HepG2 (cell line): Measurements from ENCODE around the gene MRPL50. TPM values are rescaled to one million over a fixed set of nuclear protein-coding genes. Genes with fewer than 3 reads are reported as not detected.

Source experiments
- ATAC-seq: fragments of 200-7000 bp; cut with Tn5 transposase; 3 replicates; pipeline ENCODE4 v1.9.1; 2020; ENCODE audit warnings: mild to moderate bottlenecking, moderate library complexity
- BruUV-seq: library from RNA; stranded (reverse); fragments of 400-500 nt; replicated peaks from 2 replicates; lab custom pipeline; 2021; lab: Mats Ljungman, UMichigan
- CTCF ChIA-PET: fragments of 300-600 bp; formaldehyde crosslinking; extraction: SDS; loops from one replicate; lab custom pipeline; 2021; ENCODE audit warnings: low total read pairs, inconsistent platforms, low intra/inter-chr PET ratio; lab: Yijun Ruan, JAX
- POLR2A ChIA-PET: fragments of 350-600 bp; sonication (Branson Sonifier 250); formaldehyde crosslinking; loops from one replicate; lab custom pipeline; 2020; ENCODE audit warnings: antibody characterized with exemption, inconsistent platforms; lab: Yijun Ruan, JAX
- DNase-seq: peaks from one replicate; pipeline ENCODE4 v3.0.0-alpha.2; 2015; ENCODE audit warnings: low spot score
- FAIRE-seq: peaks from 3 replicates; lab custom pipeline; 2011; peaks lifted over from hg19 to GRCh38; lab: Jason Lieb, UNC
- H2AFZ ChIP-seq: one replicate; pipeline ENCODE4 v1.6.1; 2011; ENCODE audit warnings: low read length, inconsistent platforms
- H3K27ac ChIP-seq: fragments of 300-600 bp; 3 replicates; pipeline ENCODE4 v1.8.0; 2011; ENCODE audit warnings: mixed run types, mild to moderate bottlenecking, mixed read lengths, low read length, inconsistent platforms; ENCODE audit not compliant: insufficient read depth; ENCODE audit errors: extremely low read length
- H3K27me3 ChIP-seq, 2 experiments: fragments of 200-600 bp in 1 of 2; 2 replicates in 1 of 2; 3 replicates in 1 of 2; pipeline versions ENCODE4 v1.6.0 to v1.8.0; 2011; ENCODE audit warnings: low read length in 2 of 2, mild to moderate bottlenecking in 2 of 2, moderate library complexity in 2 of 2, inconsistent platforms in 1 of 2; ENCODE audit not compliant: insufficient read depth in 2 of 2, control insufficient read depth in 1 of 2
- H3K36me3 ChIP-seq, 2 experiments: fragments of 200-600 bp in 1 of 2; replicated peaks in 1 of 2; 2 replicates in 1 of 2; 3 replicates in 1 of 2; pipeline versions ENCODE4 v1.5.1 to v1.8.0; 2011; ENCODE audit warnings: low read length in 2 of 2, inconsistent platforms in 1 of 2; ENCODE audit not compliant: insufficient read depth in 2 of 2, control insufficient read depth in 1 of 2
- H3K4me1 ChIP-seq: 2 replicates; pipeline ENCODE4 v1.5.1; 2012; ENCODE audit warnings: low read length, inconsistent platforms; ENCODE audit not compliant: insufficient read depth
- H3K4me2 ChIP-seq: 2 replicates; pipeline ENCODE4 v1.6.0; 2011; ENCODE audit warnings: low read depth, low read length, inconsistent platforms
- H3K4me3 ChIP-seq, 3 experiments: fragments of 200-600 bp in 1 of 3; sonication (generic), shearing (Covaris generic) in 1 of 3; replicated peaks in 1 of 3; 2 replicates each; pipeline ENCODE4 v1.5.1; 2011 to 2016; ENCODE audit warnings: low read length in 3 of 3, inconsistent platforms in 2 of 3, low read depth in 2 of 3, mild to moderate bottlenecking in 2 of 3, control low read depth in 1 of 3, mixed read lengths in 1 of 3; ENCODE audit not compliant: insufficient read depth in 1 of 3
- H3K79me2 ChIP-seq: one replicate; pipeline ENCODE4 v1.6.1; 2011; ENCODE audit warnings: low read length, inconsistent platforms; ENCODE audit not compliant: insufficient read depth
- H3K9ac ChIP-seq: 2 replicates; pipeline ENCODE4 v1.6.0; 2011; ENCODE audit warnings: mild to moderate bottlenecking, low read depth, low read length, inconsistent platforms; ENCODE audit not compliant: insufficient read depth
- H3K9me3 ChIP-seq: 2 replicates; pipeline ENCODE4 v1.5.1; 2012; ENCODE audit warnings: mild to moderate bottlenecking, low read length
- H4K20me1 ChIP-seq: 2 replicates; pipeline ENCODE4 v1.6.0; 2011; ENCODE audit warnings: inconsistent platforms, mild to moderate bottlenecking, low read length, moderate library complexity; ENCODE audit not compliant: insufficient read depth
- GFI1 ChIP-seq: sonication (generic); formaldehyde crosslinking; IDR thresholded peaks from 2 replicates; pipeline ENCODE4 v1.5.0; 2020; ENCODE audit warnings: missing genetic modification reagents, mild to moderate bottlenecking, borderline replicate concordance
- GTF3A ChIP-seq: sonication (generic); formaldehyde crosslinking; conservative IDR thresholded peaks from 2 replicates; pipeline ENCODE4 v1.4.0; 2020; ENCODE audit warnings: mild to moderate bottlenecking, missing genetic modification reagents
- POLR2AphosphoS5 ChIP-seq: IDR thresholded peaks from 2 replicates; pipeline ENCODE4 v1.6.1; 2012; ENCODE audit warnings: low read depth, low read length
- RBFOX2 ChIP-seq: fragments of 200-400 bp; formaldehyde crosslinking; IDR thresholded peaks from 2 replicates; pipeline ENCODE4 v1.6.1; 2017; ENCODE audit warnings: low read depth, mild to moderate bottlenecking, low read length
- ZNF343 ChIP-seq: sonication (generic); formaldehyde crosslinking; IDR thresholded peaks from 2 replicates; pipeline ENCODE4 v1.4.0; 2020; ENCODE audit warnings: mild to moderate bottlenecking, missing genetic modification reagents
- ZNF382 ChIP-seq: sonication (generic); formaldehyde crosslinking; IDR thresholded peaks from 2 replicates; pipeline ENCODE4 v1.5.0; 2020; ENCODE audit warnings: missing genetic modification reagents, mild to moderate bottlenecking, borderline replicate concordance
- ZNF383 ChIP-seq: sonication (generic); formaldehyde crosslinking; IDR thresholded peaks from 2 replicates; pipeline ENCODE4 v1.4.0; 2020; ENCODE audit warnings: missing genetic modification reagents, mild to moderate bottlenecking, borderline replicate concordance
- WGBS: methylation state at CpG from one replicate; pipeline ENCODE4 v1.1.6; 2017; ENCODE audit warnings: low lambda C conversion rate; 5-methylcytosine and 5-hydroxymethylcytosine counted together
- in situ Hi-C: cut with HindIII; loops from 2 replicates; pipeline ENCODE4 v1.10.0; 2017; ENCODE audit warnings: low pct_unique_long_range_greater_than_20kb; ENCODE audit not compliant: extremely low pct_ligation_motif_present
- intact Hi-C: fragments of 100-400 bp; cut with micrococcal nuclease; formaldehyde crosslinking; loops from one replicate; pipeline ENCODE4 v1.10.0; 2022; ENCODE audit not compliant: unreplicated experiment
- polyA plus RNA-seq, 8 experiments: library from polyadenylated mRNA; depleted of rRNA in 3 of 8; stranded (reverse) in 7 of 8; unstranded in 1 of 8; fragments of >200 nt; fragmentation: Illumina TruSeq in 4 of 8; extraction: Trizol in 4 of 8; gene quantifications; 2 replicates each; pipeline versions ENCODE4 v1.2.1 to v1.2.3, GENCODE V29; 2011 to 2016; ENCODE audit warnings: low read depth in 4 of 8, missing spikeins in 1 of 8, mixed read lengths in 1 of 8; ENCODE audit not compliant: insufficient read depth in 1 of 8
- total RNA-seq, 5 experiments: library from RNA; depleted of rRNA; stranded (reverse); fragments of >200 nt; fragmentation: Illumina TruSeq; extraction: Trizol; gene quantifications; 2 replicates each; pipeline ENCODE4 v1.2.3, GENCODE V29; 2016; ENCODE audit warnings: low read depth in 1 of 5
- TF ChIP-seq, protein P1 (sequence below): sonication (generic); formaldehyde crosslinking; IDR thresholded peaks from 2 replicates; pipeline ENCODE4 v1.4.0; 2020; ENCODE audit warnings: missing genetic modification reagents
- TF ChIP-seq, protein P2 (sequence below): sonication (generic); formaldehyde crosslinking; conservative IDR thresholded peaks from 2 replicates; pipeline ENCODE4 v1.4.0; 2020; ENCODE audit warnings: mild to moderate bottlenecking, missing genetic modification reagents, moderate library complexity

The MRPL50 gene
- total and polyA plus RNA-seq, 2 of the 13 experiments (the other 11 are each of a cell fraction or from before 2014, with no cell fraction given): 37.1 to 70.0 TPM

DNA sequence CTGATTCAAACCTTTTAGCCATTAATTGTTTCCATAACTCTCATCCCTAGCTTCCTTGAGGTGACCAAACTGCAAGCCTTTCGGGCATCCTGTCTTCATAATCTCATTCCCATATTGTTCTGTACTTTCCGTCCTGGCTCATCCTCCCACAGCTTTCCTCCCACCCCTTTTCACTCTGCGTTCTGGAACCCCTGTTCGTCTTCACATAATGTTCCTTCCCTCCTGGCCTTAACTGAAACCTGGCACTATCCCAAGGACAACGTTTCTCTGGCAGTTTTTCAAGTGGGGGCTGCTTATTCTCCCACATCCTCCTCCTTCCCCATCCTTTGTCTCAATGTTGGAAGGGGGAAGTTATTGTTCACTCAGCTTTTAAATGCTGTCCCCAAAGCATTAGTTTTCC is 1.7 kb upstream of the MRPL50 start:
- Histone ChIP-seq H3K4me3 (peak overlapping the region; percentile 82 to 90 (median 86)), H3K9ac (peak overlapping the region; percentile 81), H3K36me3 (peaks cover 11 to 63% of the 10 kb centered on the region in 2 experiments), H3K9me3 (no peaks in the 10 kb centered on the region), H3K27me3 (no peaks in the 10 kb centered on the region; a peak in 1 of 5 replicates), H3K79me2 (peaks cover 81% of the 10 kb centered on the region), H4K20me1 (0 out of 2 replicates have a peak, but pooled peaks cover 7% of the 10 kb centered on the region), H2AFZ (no peak overlapping the region), H3K4me2 (peak overlapping the region; percentile 94), H3K27ac (peak overlapping the region; percentile 55), H3K4me1 (peaks cover 67% of the 10 kb centered on the region)
- DNase-seq: no peak
- ATAC-seq: no peak
- ChIA-PET CTCF (no interaction called here), POLR2A (interaction anchor here (0.7 to 2.6 kb wide), 4 partner anchors 9 to 76 kb away, joined by 3 to 54 read pairs (median 18); no protein-coding TSS in a partner anchor)
- TSS peak; percentile 38 for BruUV-seq
- in situ Hi-C loops: no loop called here
- peak; percentile 37; the same call in 1 of the 2 replicates for TF ChIP-seq RBFOX2
- 0 out of 2 replicates have a peak, but pooled peaks have one; percentile 2 for TF ChIP-seq POLR2AphosphoS5
- TF ChIP-seq, protein P1, sequence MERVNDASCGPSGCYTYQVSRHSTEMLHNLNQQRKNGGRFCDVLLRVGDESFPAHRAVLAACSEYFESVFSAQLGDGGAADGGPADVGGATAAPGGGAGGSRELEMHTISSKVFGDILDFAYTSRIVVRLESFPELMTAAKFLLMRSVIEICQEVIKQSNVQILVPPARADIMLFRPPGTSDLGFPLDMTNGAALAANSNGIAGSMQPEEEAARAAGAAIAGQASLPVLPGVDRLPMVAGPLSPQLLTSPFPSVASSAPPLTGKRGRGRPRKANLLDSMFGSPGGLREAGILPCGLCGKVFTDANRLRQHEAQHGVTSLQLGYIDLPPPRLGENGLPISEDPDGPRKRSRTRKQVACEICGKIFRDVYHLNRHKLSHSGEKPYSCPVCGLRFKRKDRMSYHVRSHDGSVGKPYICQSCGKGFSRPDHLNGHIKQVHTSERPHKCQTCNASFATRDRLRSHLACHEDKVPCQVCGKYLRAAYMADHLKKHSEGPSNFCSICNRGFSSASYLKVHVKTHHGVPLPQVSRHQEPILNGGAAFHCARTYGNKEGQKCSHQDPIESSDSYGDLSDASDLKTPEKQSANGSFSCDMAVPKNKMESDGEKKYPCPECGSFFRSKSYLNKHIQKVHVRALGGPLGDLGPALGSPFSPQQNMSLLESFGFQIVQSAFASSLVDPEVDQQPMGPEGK: peak; percentile 19; the same call in 1 of the 2 replicates
- TF ChIP-seq ZNF383 (CRISPR knock-in tag): peak; percentile 31; the same call in 1 of the 2 replicates
- no peak for TF ChIP-seq ZNF382 (CRISPR knock-in tag)
- no peak for TF ChIP-seq ZNF343 (CRISPR knock-in tag)
- TF ChIP-seq GFI1 (CRISPR knock-in tag): 0 out of 2 replicates have a peak, but pooled peaks have one; percentile 32
- TF ChIP-seq, protein P2, sequence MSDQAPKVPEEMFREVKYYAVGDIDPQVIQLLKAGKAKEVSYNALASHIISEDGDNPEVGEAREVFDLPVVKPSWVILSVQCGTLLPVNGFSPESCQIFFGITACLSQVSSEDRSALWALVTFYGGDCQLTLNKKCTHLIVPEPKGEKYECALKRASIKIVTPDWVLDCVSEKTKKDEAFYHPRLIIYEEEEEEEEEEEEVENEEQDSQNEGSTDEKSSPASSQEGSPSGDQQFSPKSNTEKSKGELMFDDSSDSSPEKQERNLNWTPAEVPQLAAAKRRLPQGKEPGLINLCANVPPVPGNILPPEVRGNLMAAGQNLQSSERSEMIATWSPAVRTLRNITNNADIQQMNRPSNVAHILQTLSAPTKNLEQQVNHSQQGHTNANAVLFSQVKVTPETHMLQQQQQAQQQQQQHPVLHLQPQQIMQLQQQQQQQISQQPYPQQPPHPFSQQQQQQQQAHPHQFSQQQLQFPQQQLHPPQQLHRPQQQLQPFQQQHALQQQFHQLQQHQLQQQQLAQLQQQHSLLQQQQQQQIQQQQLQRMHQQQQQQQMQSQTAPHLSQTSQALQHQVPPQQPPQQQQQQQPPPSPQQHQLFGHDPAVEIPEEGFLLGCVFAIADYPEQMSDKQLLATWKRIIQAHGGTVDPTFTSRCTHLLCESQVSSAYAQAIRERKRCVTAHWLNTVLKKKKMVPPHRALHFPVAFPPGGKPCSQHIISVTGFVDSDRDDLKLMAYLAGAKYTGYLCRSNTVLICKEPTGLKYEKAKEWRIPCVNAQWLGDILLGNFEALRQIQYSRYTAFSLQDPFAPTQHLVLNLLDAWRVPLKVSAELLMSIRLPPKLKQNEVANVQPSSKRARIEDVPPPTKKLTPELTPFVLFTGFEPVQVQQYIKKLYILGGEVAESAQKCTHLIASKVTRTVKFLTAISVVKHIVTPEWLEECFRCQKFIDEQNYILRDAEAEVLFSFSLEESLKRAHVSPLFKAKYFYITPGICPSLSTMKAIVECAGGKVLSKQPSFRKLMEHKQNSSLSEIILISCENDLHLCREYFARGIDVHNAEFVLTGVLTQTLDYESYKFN: 0 out of 2 replicates have a peak, but pooled peaks have one; percentile 2
- TF ChIP-seq GTF3A (CRISPR knock-in tag): 0 out of 2 replicates have a peak, but pooled peaks have one; percentile 65
- FAIRE-seq: no peak
- intact Hi-C loops: no loop called here
- 36% methylated on average over 5 of the region's 5 CpGs for WGBS
